Suprapubic skin (tissue), 3 donors: ENCODE data around the gene WDR27.

ENCODE experiments used
- CTCF ChIP-seq, 2 donors: fragments of 200-600 bp in 1 of 2; fragments of 450-650 bp in 1 of 2; sonication (generic) in 1 of 2; IDR thresholded peaks; one replicate each; pipeline ENCODE4 v1.5.1; 2016 to 2019; ENCODE audit warnings: antibody characterized with exemption in 2 of 2, mild to moderate bottlenecking in 1 of 2, moderate library complexity in 1 of 2
- EP300 ChIP-seq: sonication (generic); formaldehyde crosslinking; IDR thresholded peaks from one replicate; pipeline ENCODE4 v1.6.1; 2017; ENCODE audit warnings: antibody characterized with exemption

GRCh38 chr6:169654598-169655391 lies 47.0 kb downstream of the WDR27 start:
- no peak for TF ChIP-seq CTCF (IDR thresholded peaks at IDR 0.05)
- TF ChIP-seq EP300: no peak
